IMR-90 (cell line): ENCODE data around the gene SEBOX. TPM values are rescaled to one million over a fixed set of nuclear protein-coding genes. Genes with fewer than 3 reads are reported as not detected.

ENCODE experiments used
- ATAC-seq: fragments of 200-7000 bp; cut with Tn5 transposase; 2 replicates; pipeline ENCODE4 v1.9.1; 2020; ENCODE audit warnings: low read depth, mild to moderate bottlenecking, moderate library complexity
- BruUV-seq: library from RNA; stranded (reverse); fragments of 400-500 nt; replicated peaks from 2 replicates; lab custom pipeline; 2021; lab: Mats Ljungman, UMichigan
- CTCF ChIA-PET: fragments of 300-600 bp; formaldehyde crosslinking; extraction: SDS; loops from one replicate; lab custom pipeline; 2021; ENCODE audit warnings: antibody characterized with exemption; lab: Yijun Ruan, JAX
- POLR2A ChIA-PET: fragments of 300-600 bp; sonication (Branson Sonifier 250); formaldehyde crosslinking; loops from one replicate; lab custom pipeline; 2022; ENCODE audit warnings: antibody characterized with exemption; ENCODE audit not compliant: unreplicated experiment; lab: Charles Lee
- DNase-seq: peaks from one replicate; pipeline ENCODE4 v3.0.0; 2013
- H2AFZ ChIP-seq: replicated peaks from 2 replicates; pipeline ENCODE3; 2013; ENCODE audit warnings: low read length, mild to moderate bottlenecking; ENCODE audit not compliant: poor library complexity
- H2AK5ac ChIP-seq: 2 replicates; pipeline ENCODE4 v1.6.1; 2013; ENCODE audit warnings: low read depth, low read length, inconsistent platforms
- H2AK9ac ChIP-seq: replicated peaks from 2 replicates; pipeline ENCODE3; 2013; ENCODE audit warnings: mild to moderate bottlenecking, low read depth, low read length, moderate library complexity; ENCODE audit not compliant: poor library complexity
- H2BK120ac ChIP-seq: 2 replicates; pipeline ENCODE4 v1.6.1; 2013; ENCODE audit warnings: low read depth, low read length, inconsistent platforms
- H2BK15ac ChIP-seq: 3 replicates; pipeline ENCODE4 v1.6.1; 2013; ENCODE audit warnings: low read depth, low read length, inconsistent platforms
- H2BK20ac ChIP-seq: 2 replicates; pipeline ENCODE4 v1.6.1; 2013; ENCODE audit warnings: low read depth, mild to moderate bottlenecking, inconsistent platforms, low read length, moderate library complexity
- H2BK5ac ChIP-seq: 2 replicates; pipeline ENCODE4 v1.6.1; 2013; ENCODE audit warnings: mild to moderate bottlenecking, low read depth, low read length, inconsistent platforms; ENCODE audit not compliant: poor library complexity, severe bottlenecking
- H3K14ac ChIP-seq: replicated peaks from 2 replicates; pipeline ENCODE4 v1.6.1; 2013; ENCODE audit warnings: low read depth, low read length, inconsistent platforms
- H3K18ac ChIP-seq: 2 replicates; pipeline ENCODE4 v1.6.1; 2013; ENCODE audit warnings: low read depth, low read length, control low read depth
- H3K23ac ChIP-seq: 2 replicates; pipeline ENCODE4 v1.6.1; 2013; ENCODE audit warnings: low read depth, low read length, inconsistent platforms
- H3K27ac ChIP-seq: 2 replicates; pipeline ENCODE4 v1.5.1; 2013; ENCODE audit warnings: mild to moderate bottlenecking, control low read depth, low read length; ENCODE audit not compliant: insufficient read depth
- H3K27me3 ChIP-seq: 2 replicates; pipeline ENCODE4 v1.6.1; 2013; ENCODE audit warnings: low read length; ENCODE audit not compliant: control insufficient read depth, insufficient read depth
- H3K36me3 ChIP-seq: 2 replicates; pipeline ENCODE4 v1.6.1; 2013; ENCODE audit warnings: low read length, mixed read lengths; ENCODE audit not compliant: control insufficient read depth, insufficient read depth
- H3K4ac ChIP-seq: 2 replicates; pipeline ENCODE4 v1.6.1; 2013; ENCODE audit warnings: low read depth, low read length, inconsistent platforms
- H3K4me1 ChIP-seq: 2 replicates; pipeline ENCODE4 v1.6.1; 2013; ENCODE audit warnings: low read length, mixed read lengths; ENCODE audit not compliant: control insufficient read depth, insufficient read depth
- H3K4me2 ChIP-seq: 2 replicates; pipeline ENCODE4 v1.6.1; 2013; ENCODE audit warnings: low read depth, mild to moderate bottlenecking, control low read depth, low read length, moderate library complexity
- H3K4me3 ChIP-seq: 2 replicates; pipeline ENCODE4 v1.5.1; 2013; ENCODE audit warnings: low read depth, mild to moderate bottlenecking, control low read depth, low read length, moderate library complexity; ENCODE audit not compliant: insufficient read depth
- H3K56ac ChIP-seq: 2 replicates; pipeline ENCODE4 v1.6.1; 2013; ENCODE audit warnings: low read length, inconsistent platforms; ENCODE audit not compliant: insufficient read depth; ENCODE audit errors: extremely low read depth
- H3K79me1 ChIP-seq, 2 experiments: 2 replicates each; pipeline ENCODE4 v1.6.1; 2013; ENCODE audit warnings: low read length in 2 of 2, inconsistent platforms in 1 of 2, low read depth in 1 of 2
- H3K9ac ChIP-seq: 2 replicates; pipeline ENCODE4 v1.6.1; 2013; ENCODE audit warnings: low read depth, low read length, control low read depth
- H3K9me1 ChIP-seq: 2 replicates; pipeline ENCODE4 v1.6.1; 2013; ENCODE audit warnings: low read length, inconsistent platforms; ENCODE audit not compliant: insufficient read depth
- H3K9me3 ChIP-seq: 2 replicates; pipeline ENCODE4 v1.6.1; 2013; ENCODE audit warnings: low read length; ENCODE audit not compliant: control insufficient read depth, insufficient read depth
- H4K20me1 ChIP-seq: 2 replicates; pipeline ENCODE4 v1.6.1; 2013; ENCODE audit warnings: low read length, inconsistent platforms; ENCODE audit not compliant: insufficient read depth
- H4K5ac ChIP-seq: 2 replicates; pipeline ENCODE4 v1.6.1; 2013; ENCODE audit warnings: mild to moderate bottlenecking, low read depth, low read length, control low read depth
- H4K8ac ChIP-seq, 2 experiments: 2 replicates each; pipeline ENCODE4 v1.6.1; 2013; ENCODE audit warnings: low read depth in 2 of 2, low read length in 2 of 2, control low read depth in 1 of 2, inconsistent platforms in 1 of 2
- H4K91ac ChIP-seq: 2 replicates; pipeline ENCODE4 v1.6.1; 2013; ENCODE audit warnings: low read depth, low read length, inconsistent platforms; ENCODE audit not compliant: insufficient read depth
- BHLHE40 ChIP-seq: fragments of 150-350 bp; IDR thresholded peaks from 2 replicates; pipeline ENCODE4 v1.6.1; 2016; ENCODE audit warnings: mild to moderate bottlenecking, low read depth, low read length
- CEBPB ChIP-seq: IDR thresholded peaks from 2 replicates; pipeline ENCODE4 v1.6.1; 2012; ENCODE audit warnings: low read depth, low read length, improper control_type of control experiment
- CHD1 ChIP-seq: IDR thresholded peaks from 2 replicates; pipeline ENCODE4 v1.6.1; 2012; ENCODE audit warnings: low read depth, low read length, improper control_type of control experiment
- ELK1 ChIP-seq: fragments of 150-350 bp; IDR thresholded peaks from 2 replicates; pipeline ENCODE4 v1.6.1; 2016; ENCODE audit warnings: low read depth, mild to moderate bottlenecking, low read length, moderate library complexity, borderline replicate concordance
- FOS ChIP-seq: fragments of 150-350 bp; IDR thresholded peaks from 2 replicates; pipeline ENCODE4 v1.6.1; 2016; ENCODE audit warnings: low read depth, low read length
- MAFK ChIP-seq: IDR thresholded peaks from 2 replicates; pipeline ENCODE4 v1.6.1; 2012; ENCODE audit warnings: low read depth, low read length, improper control_type of control experiment
- MAZ ChIP-seq: IDR thresholded peaks from 2 replicates; pipeline ENCODE4 v1.6.1; 2012; ENCODE audit warnings: low read depth, mild to moderate bottlenecking, low read length, improper control_type of control experiment, moderate library complexity, borderline replicate concordance
- MXI1 ChIP-seq: IDR thresholded peaks from 2 replicates; pipeline ENCODE4 v1.6.1; 2012; ENCODE audit warnings: low read depth, mild to moderate bottlenecking, low read length, moderate library complexity, borderline replicate concordance
- NFE2L2 ChIP-seq: fragments of 150-350 bp; IDR thresholded peaks from 2 replicates; pipeline ENCODE4 v1.6.1; 2016; ENCODE audit warnings: low read depth, mild to moderate bottlenecking, low read length
- POLR2A ChIP-seq: IDR thresholded peaks from 2 replicates; pipeline ENCODE4 v1.6.1; 2012; ENCODE audit warnings: mild to moderate bottlenecking, low read depth, low read length
- RCOR1 ChIP-seq: IDR thresholded peaks from 2 replicates; pipeline ENCODE4 v1.6.1; 2012; ENCODE audit warnings: mild to moderate bottlenecking, low read length, improper control_type of control experiment; ENCODE audit not compliant: insufficient replicate concordance
- RFX5 ChIP-seq: IDR thresholded peaks from 2 replicates; pipeline ENCODE4 v1.8.0; 2012; ENCODE audit warnings: low read depth, mild to moderate bottlenecking, low read length, moderate library complexity
- SMC3 ChIP-seq: fragments of 150-350 bp; IDR thresholded peaks from 2 replicates; pipeline ENCODE4 v1.6.1; 2016; ENCODE audit warnings: low read depth, mild to moderate bottlenecking, antibody characterized with exemption, low read length, moderate library complexity
- WGBS, 2 experiments: methylation state at CpG; one replicate each; pipeline versions ENCODE4 v1.1.5 to v1.1.7; 2013; ENCODE audit warnings: missing lambda C conversion rate in 2 of 2; ENCODE audit not compliant: insufficient read length in 1 of 2; ENCODE audit errors: extremely low coverage in 2 of 2; 5-methylcytosine and 5-hydroxymethylcytosine counted together
- dilution Hi-C: fragments of 300-500 bp; cut with HindIII; formaldehyde crosslinking; loops from one replicate; pipeline ENCODE4 v1.14.3; 2018; ENCODE audit warnings: low sequenced_read_pairs; ENCODE audit not compliant: unreplicated experiment
- in situ Hi-C: fragments of 300-500 bp; cut with MboI; formaldehyde crosslinking; loops from 3 replicates; pipeline ENCODE4 v1.14.3; 2019; ENCODE audit warnings: low sequenced_read_pairs, inconsistent platforms, mixed read lengths
- intact Hi-C: fragments of 100-400 bp; cut with micrococcal nuclease; formaldehyde crosslinking; loops from 2 replicates; pipeline ENCODE4 v1.10.0; 2022
- polyA plus RNA-seq, 3 experiments: library from polyadenylated mRNA; depleted of rRNA; stranded (reverse); fragments of >200 nt; gene quantifications; 2 replicates each; pipeline ENCODE4 v1.2.3, GENCODE V29; 2012; ENCODE audit warnings: low replicate concordance in 1 of 3
- total RNA-seq: library from RNA; depleted of rRNA; stranded (reverse); fragments of >200 nt; gene quantifications from 2 replicates; pipeline ENCODE4 v1.2.3, GENCODE V29; 2012
- TF ChIP-seq, protein P1 (sequence below): fragments of 150-350 bp; IDR thresholded peaks from 2 replicates; pipeline ENCODE4 v1.6.1; 2017; ENCODE audit warnings: mild to moderate bottlenecking, antibody characterized with exemption, low read length, low read depth
- TF ChIP-seq, protein P2 (sequence below): conservative IDR thresholded peaks from 2 replicates; pipeline ENCODE4 v1.5.1; 2012; ENCODE audit warnings: mild to moderate bottlenecking, low read depth, low read length, improper control_type of control experiment

SEBOX gene
- total and polyA plus RNA-seq, 2 of the 4 experiments (the other 2 are of a cell fraction) = not detected

DNA sequence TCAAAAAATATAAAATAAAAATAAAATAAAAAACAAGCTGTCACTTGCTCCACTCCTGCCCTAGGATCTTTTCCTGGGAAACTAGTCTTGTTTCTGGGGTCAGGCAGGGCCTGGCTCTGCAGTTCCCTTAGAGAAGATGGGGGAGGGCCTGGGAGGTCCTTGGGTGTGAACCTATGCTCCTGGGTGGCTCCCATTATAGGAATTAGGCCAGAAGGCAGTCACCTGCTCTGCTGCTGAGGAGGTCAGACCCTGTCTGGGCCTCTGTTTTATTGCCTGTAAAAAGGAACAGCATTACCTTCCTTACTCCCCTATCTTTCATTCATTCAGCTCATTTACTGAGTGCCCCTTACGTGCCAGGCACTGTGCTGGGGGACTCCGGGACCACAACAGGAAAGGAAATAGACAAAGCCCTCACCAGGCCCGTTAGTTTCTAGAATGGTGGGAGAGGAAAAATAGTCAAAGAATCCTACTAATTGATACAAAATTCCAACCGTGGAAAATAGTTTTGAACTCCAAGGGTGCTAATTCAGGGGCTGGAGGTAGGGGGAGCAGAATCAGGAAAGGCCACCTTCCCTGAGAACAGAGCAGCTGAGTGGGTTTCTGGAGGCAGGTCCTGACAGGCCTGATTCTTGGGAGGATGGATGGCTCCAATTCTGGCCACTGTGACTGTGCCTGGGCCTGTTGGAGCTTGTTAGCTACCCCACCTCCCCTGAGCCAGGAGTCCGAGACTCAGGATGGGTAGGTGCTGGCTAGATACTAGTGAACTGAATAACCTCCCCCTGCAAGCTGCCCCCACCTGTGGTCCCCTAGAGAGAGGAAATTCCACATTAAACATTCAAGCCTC, 42.4 kb upstream of the SEBOX start:
- DNase-seq (no peak), ATAC-seq (no peak)
- Histone ChIP-seq H3K36me3 (no peaks in the 10 kb centered on the region), H3K4me3 (no peak overlapping the region), H3K4me2 (no peak overlapping the region), H3K56ac (no peak overlapping the region), H3K27ac (no peak overlapping the region), H3K14ac (no peak overlapping the region), H3K79me1 (no peaks in the 10 kb centered on the region), H4K20me1 (no peaks in the 10 kb centered on the region), H3K4me1 (peaks cover 3% of the 10 kb centered on the region), H3K27me3 (peaks cover 14% of the 10 kb centered on the region), H3K9me3 (no peaks in the 10 kb centered on the region), H3K9me1 (peaks cover 12% of the 10 kb centered on the region), H4K91ac (no peak overlapping the region), H2AK9ac (no peak overlapping the region), H3K23ac (no peak overlapping the region), H3K9ac (no peak overlapping the region), H3K4ac (no peak overlapping the region), H4K5ac (no peak overlapping the region), H2BK15ac (no peak overlapping the region), H2AFZ (no peak overlapping the region), H2BK120ac (no peak overlapping the region), H2BK5ac (no peak overlapping the region), H3K18ac (no peak overlapping the region), H2BK20ac (no peak overlapping the region), H2AK5ac (no peak overlapping the region), H4K8ac (no peak overlapping the region)
- in situ Hi-C loops (no loop called here), intact Hi-C loops (loop anchor here (10.0 kb wide), 1 partner anchor 137 kb away; no protein-coding TSS in a partner anchor), dilution Hi-C loops (no loop called here)
- no TSS peak for BruUV-seq
- no CpG with 5 or more reads among the region's 5 CpGs for WGBS, 2 experiments
- CTCF ChIA-PET = no interaction called here
- POLR2A ChIA-PET = interaction anchor here (0.6 kb wide), 1 partner anchor 637 kb away, joined by 5 read pairs; no protein-coding TSS in a partner anchor
- TF ChIP-seq MAZ (no peak), NFE2L2 (no peak), SMC3 (no peak), MAFK (no peak), MXI1 (no peak), CEBPB (no peak), CHD1 (no peak), BHLHE40 (no peak), FOS (no peak), ELK1 (no peak), RFX5 (no peak), POLR2A (no peak), RCOR1 (no peak)
- TF ChIP-seq, protein P1, sequence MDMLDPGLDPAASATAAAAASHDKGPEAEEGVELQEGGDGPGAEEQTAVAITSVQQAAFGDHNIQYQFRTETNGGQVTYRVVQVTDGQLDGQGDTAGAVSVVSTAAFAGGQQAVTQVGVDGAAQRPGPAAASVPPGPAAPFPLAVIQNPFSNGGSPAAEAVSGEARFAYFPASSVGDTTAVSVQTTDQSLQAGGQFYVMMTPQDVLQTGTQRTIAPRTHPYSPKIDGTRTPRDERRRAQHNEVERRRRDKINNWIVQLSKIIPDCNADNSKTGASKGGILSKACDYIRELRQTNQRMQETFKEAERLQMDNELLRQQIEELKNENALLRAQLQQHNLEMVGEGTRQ = no peak
- TF ChIP-seq, protein P2, sequence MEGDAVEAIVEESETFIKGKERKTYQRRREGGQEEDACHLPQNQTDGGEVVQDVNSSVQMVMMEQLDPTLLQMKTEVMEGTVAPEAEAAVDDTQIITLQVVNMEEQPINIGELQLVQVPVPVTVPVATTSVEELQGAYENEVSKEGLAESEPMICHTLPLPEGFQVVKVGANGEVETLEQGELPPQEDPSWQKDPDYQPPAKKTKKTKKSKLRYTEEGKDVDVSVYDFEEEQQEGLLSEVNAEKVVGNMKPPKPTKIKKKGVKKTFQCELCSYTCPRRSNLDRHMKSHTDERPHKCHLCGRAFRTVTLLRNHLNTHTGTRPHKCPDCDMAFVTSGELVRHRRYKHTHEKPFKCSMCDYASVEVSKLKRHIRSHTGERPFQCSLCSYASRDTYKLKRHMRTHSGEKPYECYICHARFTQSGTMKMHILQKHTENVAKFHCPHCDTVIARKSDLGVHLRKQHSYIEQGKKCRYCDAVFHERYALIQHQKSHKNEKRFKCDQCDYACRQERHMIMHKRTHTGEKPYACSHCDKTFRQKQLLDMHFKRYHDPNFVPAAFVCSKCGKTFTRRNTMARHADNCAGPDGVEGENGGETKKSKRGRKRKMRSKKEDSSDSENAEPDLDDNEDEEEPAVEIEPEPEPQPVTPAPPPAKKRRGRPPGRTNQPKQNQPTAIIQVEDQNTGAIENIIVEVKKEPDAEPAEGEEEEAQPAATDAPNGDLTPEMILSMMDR = no peak
